ENCODE measurements around the gene GAL3ST3. TPM values are rescaled to one million over a fixed set of nuclear protein-coding genes. Genes with fewer than 3 reads are reported as not detected.

Gene GAL3ST3
- polyA plus RNA-seq, 3 donors: not detected

DNA sequence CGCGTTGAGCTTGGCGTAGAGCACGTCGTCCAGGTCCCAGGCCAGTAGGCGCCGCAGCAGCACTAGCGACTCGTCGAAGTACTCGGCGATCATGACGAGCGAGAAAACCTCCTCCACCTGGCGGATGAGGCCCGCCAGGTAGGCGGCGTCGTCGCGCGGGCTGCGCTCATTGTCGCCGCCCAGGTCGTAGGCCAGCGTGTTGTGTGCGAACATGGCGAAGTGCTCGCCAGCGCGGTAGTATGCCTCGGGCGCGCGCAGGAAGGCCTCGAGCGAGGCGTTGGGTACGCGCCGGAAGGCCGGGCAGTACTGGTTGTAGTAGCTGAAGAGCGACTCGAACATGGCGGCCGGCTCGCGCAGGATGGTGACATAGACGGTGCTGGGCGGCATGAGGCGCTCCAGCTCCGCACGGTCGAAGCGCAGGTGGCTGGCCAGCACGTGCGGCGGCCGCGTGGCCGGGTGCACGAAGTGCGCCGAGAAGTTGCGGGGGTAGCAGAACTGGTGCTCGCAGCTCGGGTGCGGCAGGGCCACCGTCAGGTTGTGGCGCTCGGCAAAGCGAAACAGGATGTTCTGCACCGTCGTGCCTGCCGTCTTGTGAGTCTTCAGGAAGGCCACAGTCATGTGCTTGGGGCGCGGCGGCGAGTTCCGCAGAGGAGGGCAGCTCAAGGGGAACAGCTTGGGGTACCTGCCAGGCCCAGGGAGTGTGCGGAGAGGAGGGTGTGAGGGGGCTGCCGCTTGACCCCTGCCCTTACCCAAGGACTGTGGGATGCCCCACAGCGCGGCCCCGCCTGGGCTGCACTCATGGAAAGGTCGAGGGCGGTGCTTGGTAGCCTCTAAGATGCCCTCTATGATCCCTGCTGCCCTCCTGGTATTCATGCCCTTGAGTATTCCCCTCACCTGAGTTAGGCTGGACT lies 5.7 kb downstream of the GAL3ST3 start:
- peaks cover 9% of the 10 kb centered on the region for H3K4me1 Mint-ChIP-seq
- Histone ChIP-seq H3K9ac (ENCODE audit: insufficient read depth, low read length, poor library complexity, severe bottlenecking) (no peak overlapping the region), H3K27ac (ENCODE audit: low read depth in 1 of 2, low read length in 2 of 2) (no peak overlapping the region), H3K9me3 (replicated peaks in 1 of 2; ENCODE audit: control insufficient read depth in 1 of 2, insufficient read depth in 1 of 2, low read length in 2 of 2) (no peaks in the 10 kb centered on the region), H3K4me3 (replicated peaks in 1 of 3; ENCODE audit: low read depth in 2 of 3, low read length in 3 of 3) (no peak overlapping the region), H4K20me1 (ENCODE audit: insufficient read depth, low read length) (no peaks in the 10 kb centered on the region), H3K4me1 (ENCODE audit: control insufficient read depth in 1 of 2, insufficient read depth in 2 of 2, low read length in 2 of 2) (no peaks in the 10 kb centered on the region), H2AFZ (ENCODE audit: insufficient read depth, low read depth, low read length, poor library complexity, severe bottlenecking) (no peak overlapping the region), H3K79me2 (ENCODE audit: insufficient read depth, low read length) (no peaks in the 10 kb centered on the region), H3K27me3 (ENCODE audit: control insufficient read depth in 2 of 2, insufficient read depth in 2 of 2, low read length in 2 of 2) (peaks cover 0 to 6% of the 10 kb centered on the region in 2 donors), H3K4me2 (replicated peaks; ENCODE audit: extremely low read depth, low read length, poor library complexity, severe bottlenecking) (no peak overlapping the region), H3K36me3 (replicated peaks in 1 of 2; ENCODE audit: control insufficient read depth in 1 of 2, insufficient read depth in 2 of 2, low read length in 2 of 2) (no peaks in the 10 kb centered on the region)
- peaks cover 0 to 4% (median 0%) of the 10 kb centered on the region in 7 donors for H3K9me3 Mint-ChIP-seq
- no peak for DNase-seq
- peaks cover 0 to 4% of the 10 kb centered on the region in 2 donors for H3K36me3 Mint-ChIP-seq
- 94% methylated on average over 83 of the region's 88 CpGs for WGBS (ENCODE audit: insufficient coverage)
- H3K27me3 Mint-ChIP-seq (ENCODE audit: low read depth in 3 of 3): peaks cover 7 to 21% (median 16%) of the 10 kb centered on the region in 3 donors
- no peak for TF ChIP-seq CTCF (IDR thresholded peaks at IDR 0.05)
- H3K27ac Mint-ChIP-seq: no peak overlapping the region
- intact Hi-C loops (cut with micrococcal nuclease): no loop called here
- no peak overlapping the region for H3K4me3 Mint-ChIP-seq

GRCh38 chr11:66042227-66042995 lies 6.5 kb downstream of the GAL3ST3 start:
- no peaks in the 10 kb centered on the region for H3K36me3 Mint-ChIP-seq

More at GRCh38 chr11:66042227-66042995, 6.5 kb downstream of the GAL3ST3 start:
- Histone ChIP-seq H4K20me1 (ENCODE audit: insufficient read depth, low read length) (no peaks in the 10 kb centered on the region), H3K9me3 (replicated peaks in 1 of 2; ENCODE audit: control insufficient read depth in 1 of 2, insufficient read depth in 1 of 2, low read length in 2 of 2) (no peaks in the 10 kb centered on the region), H3K4me2 (replicated peaks; ENCODE audit: extremely low read depth, low read length, poor library complexity, severe bottlenecking) (no peak overlapping the region), H3K9ac (ENCODE audit: insufficient read depth, low read length, poor library complexity, severe bottlenecking) (no peak overlapping the region), H3K27me3 (ENCODE audit: control insufficient read depth in 2 of 2, insufficient read depth in 2 of 2, low read length in 2 of 2) (no peaks in the 10 kb centered on the region), H3K4me1 (ENCODE audit: control insufficient read depth in 1 of 2, insufficient read depth in 2 of 2, low read length in 2 of 2) (no peaks in the 10 kb centered on the region), H3K79me2 (ENCODE audit: insufficient read depth, low read length) (no peaks in the 10 kb centered on the region), H3K4me3 (replicated peaks in 1 of 3; ENCODE audit: low read depth in 2 of 3, low read length in 3 of 3) (no peak overlapping the region), H3K36me3 (replicated peaks in 1 of 2; ENCODE audit: control insufficient read depth in 1 of 2, insufficient read depth in 2 of 2, low read length in 2 of 2) (no peaks in the 10 kb centered on the region), H2AFZ (ENCODE audit: insufficient read depth, low read depth, low read length, poor library complexity, severe bottlenecking) (no peak overlapping the region), H3K27ac (ENCODE audit: low read depth in 1 of 2, low read length in 2 of 2) (no peak overlapping the region)
- no peak for DNase-seq
- Mint-ChIP-seq H3K27me3 (ENCODE audit: low read depth in 3 of 3) (peaks cover 3 to 15% (median 11%) of the 10 kb centered on the region in 3 donors), H3K27ac (no peak overlapping the region), H3K9me3 (peaks cover 0 to 4% (median 0%) of the 10 kb centered on the region in 7 donors), H3K4me3 (no peak overlapping the region), H3K4me1 (peaks cover 9% of the 10 kb centered on the region)
- intact Hi-C loops (cut with micrococcal nuclease): no loop called here
- WGBS (ENCODE audit: insufficient coverage): 96% methylated on average over 72 of the region's 81 CpGs
- TF ChIP-seq CTCF (IDR thresholded peaks at IDR 0.05): no peak
